Mesodermal cell (in vitro differentiated cells): Measurements from ENCODE around the gene SH3GL2.

ENCODE experiments used
- H3K27ac ChIP-seq: 2 replicates; pipeline ENCODE4 v1.7.0; 2013; ENCODE audit warnings: mild to moderate bottlenecking, low read depth, low read length, moderate library complexity; ENCODE audit not compliant: severe bottlenecking
- H3K36me3 ChIP-seq: 2 replicates; pipeline ENCODE4 v1.7.1; 2013; ENCODE audit warnings: mild to moderate bottlenecking, low read length, moderate library complexity; ENCODE audit not compliant: control insufficient read depth, insufficient read depth
- H3K4me1 ChIP-seq: one replicate; pipeline ENCODE4 v1.7.1; 2013; ENCODE audit warnings: mild to moderate bottlenecking, low read length; ENCODE audit not compliant: insufficient read depth, control insufficient read depth, poor library complexity, severe bottlenecking
- H3K4me3 ChIP-seq: 2 replicates; pipeline ENCODE4 v1.7.0; 2013; ENCODE audit warnings: low read length, control low read depth, mild to moderate bottlenecking; ENCODE audit not compliant: insufficient read depth, poor library complexity, severe bottlenecking; ENCODE audit errors: extremely low read depth
- H3K9me3 ChIP-seq: 2 replicates; pipeline ENCODE4 v1.7.1; 2013; ENCODE audit warnings: mild to moderate bottlenecking, low read length, moderate library complexity; ENCODE audit not compliant: control insufficient read depth
- WGBS, 2 experiments: methylation state at CpG; one replicate each; pipeline ENCODE4 v1.1.5; 2013; ENCODE audit warnings: missing lambda C conversion rate in 2 of 2; ENCODE audit not compliant: insufficient coverage in 2 of 2; 5-methylcytosine and 5-hydroxymethylcytosine counted together

Gene SH3GL2

DNA sequence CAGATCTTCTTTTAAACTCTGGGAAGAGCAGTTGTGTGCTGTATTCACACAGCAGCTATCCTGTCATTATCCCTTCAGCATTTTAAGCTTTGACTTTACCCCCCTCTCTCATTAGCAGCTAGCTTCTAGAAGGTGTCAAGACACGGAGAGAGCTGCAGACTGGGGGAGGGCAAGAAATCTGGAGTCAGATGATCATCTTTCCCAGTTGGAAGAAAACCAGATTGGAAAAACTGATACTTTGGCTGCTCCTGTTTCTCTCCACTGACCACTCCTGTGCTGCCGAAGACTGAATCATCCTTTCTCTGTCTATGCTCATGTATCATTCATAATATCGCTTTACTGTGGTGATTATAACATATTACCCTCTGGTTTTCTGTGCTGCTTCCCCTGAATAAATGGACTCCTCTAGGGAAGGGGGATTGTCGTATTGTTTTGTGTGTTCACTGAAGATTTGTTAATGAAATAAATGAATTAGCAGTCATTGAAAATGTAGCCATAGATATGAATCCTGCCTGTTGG lies 75.1 kb downstream of the SH3GL2 start:
- no peaks in the 10 kb centered on the region for H3K36me3 ChIP-seq
- H3K27ac ChIP-seq = no peak overlapping the region
- WGBS, 2 experiments = 88% methylated on average over 1 of the region's 4 CpGs; no CpG with 5 or more reads in 1 of the 2 experiments
- H3K9me3 ChIP-seq = no peaks in the 10 kb centered on the region
- H3K4me1 ChIP-seq = no peaks in the 10 kb centered on the region
- H3K4me3 ChIP-seq = no peak overlapping the region

DNA sequence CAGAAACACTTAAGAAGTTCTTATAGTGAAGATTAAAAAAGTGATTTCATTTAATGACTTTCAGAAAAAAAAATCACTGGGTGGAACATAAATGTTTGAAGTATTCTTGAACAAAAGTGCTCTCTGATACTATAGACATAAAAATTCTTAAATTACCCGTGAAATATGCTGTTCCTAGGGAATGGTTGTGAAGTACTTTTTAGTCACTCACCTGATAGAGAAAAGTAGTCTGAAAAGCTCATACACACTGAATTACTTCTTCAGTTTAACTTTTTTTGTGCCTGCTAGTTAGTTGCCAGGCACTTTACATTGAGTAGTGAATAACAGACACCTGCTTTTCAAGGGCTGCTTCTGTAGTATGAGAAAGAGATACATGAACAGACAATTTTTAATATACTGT lies 78.0 kb downstream of the SH3GL2 start:
- H3K27ac ChIP-seq = no peak overlapping the region
- no peaks in the 10 kb centered on the region for H3K4me1 ChIP-seq
- no peaks in the 10 kb centered on the region for H3K36me3 ChIP-seq
- H3K4me3 ChIP-seq = no peak overlapping the region
- WGBS, 2 experiments = no CpG with 5 or more reads among the region's 1 CpG
- no peaks in the 10 kb centered on the region for H3K9me3 ChIP-seq

DNA sequence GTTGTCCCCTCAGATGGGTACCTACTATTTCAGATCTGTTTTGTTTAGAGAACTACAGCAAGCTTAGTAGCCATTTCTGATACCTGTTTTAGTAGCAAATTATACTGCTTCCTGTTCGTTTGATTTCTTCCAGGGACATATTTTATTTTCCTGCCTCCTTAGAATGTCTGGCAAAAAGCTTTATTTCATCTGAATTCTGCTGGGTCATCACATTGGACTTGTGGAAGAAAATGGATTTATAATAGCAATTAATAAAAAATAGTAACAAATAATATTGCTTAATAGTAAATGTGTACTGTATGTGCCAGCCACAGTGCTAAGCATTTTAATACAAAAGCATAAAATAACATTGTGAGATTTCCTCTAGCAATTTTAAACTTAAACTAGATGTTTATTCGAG lies 79.4 kb downstream of the SH3GL2 start:
- Histone ChIP-seq H3K4me1 (no peaks in the 10 kb centered on the region), H3K9me3 (no peaks in the 10 kb centered on the region), H3K4me3 (no peak overlapping the region), H3K36me3 (no peaks in the 10 kb centered on the region), H3K27ac (no peak overlapping the region)
- 80% methylated on average over 1 of the region's 2 CpGs; no CpG with 5 or more reads in 1 of the 2 experiments for WGBS, 2 experiments

DNA sequence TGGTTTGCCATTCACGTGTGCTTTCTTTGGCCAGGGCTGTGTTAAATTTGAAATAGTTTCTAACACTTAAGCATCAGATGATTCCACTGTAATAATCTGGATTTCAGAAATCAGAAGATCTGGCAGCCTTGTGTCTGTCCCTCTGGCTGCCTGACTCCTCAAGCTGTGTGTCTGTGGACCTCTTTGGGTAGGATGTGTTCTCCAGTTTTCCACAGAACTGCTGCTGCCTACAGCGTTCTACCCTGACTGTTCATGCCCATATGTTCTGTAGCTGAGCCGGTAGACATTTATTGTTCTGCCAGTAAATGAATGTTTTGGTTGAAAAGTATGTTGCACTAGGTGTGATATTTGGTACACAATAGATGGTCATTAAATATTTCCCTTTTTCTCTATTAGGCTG lies 81.3 kb downstream of the SH3GL2 start:
- 100% methylated on average over 2 of the region's 3 CpGs; no CpG with 5 or more reads in 1 of the 2 experiments for WGBS, 2 experiments

DNA sequence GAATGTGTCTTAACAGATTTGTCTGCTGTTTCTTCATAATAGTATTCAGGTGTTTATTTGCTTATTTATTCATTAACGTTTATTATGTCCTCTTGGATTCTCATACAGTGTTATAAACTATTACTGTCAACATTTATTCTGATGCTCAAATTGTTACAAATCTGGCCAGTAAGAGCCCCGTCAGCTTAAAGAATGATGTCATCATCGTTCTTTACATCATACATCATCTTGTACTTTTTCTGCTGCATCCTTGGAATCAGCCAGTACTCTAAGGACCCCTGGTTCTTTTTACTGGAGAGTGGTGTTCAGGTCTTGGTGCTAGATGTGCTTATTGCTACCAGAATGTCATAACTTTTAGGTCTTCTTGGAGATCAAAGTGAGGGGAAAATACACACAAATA lies 86.6 kb downstream of the SH3GL2 start:
- Histone ChIP-seq H3K36me3 (no peaks in the 10 kb centered on the region), H3K27ac (no peak overlapping the region), H3K9me3 (no peaks in the 10 kb centered on the region), H3K4me3 (no peak overlapping the region), H3K4me1 (no peaks in the 10 kb centered on the region)
- 100% methylated on average over 1 of the region's 3 CpGs; no CpG with 5 or more reads in 1 of the 2 experiments for WGBS, 2 experiments

More for the DNA sequence above, 81.3 kb downstream of the SH3GL2 start:
- Histone ChIP-seq H3K9me3 (no peaks in the 10 kb centered on the region), H3K4me1 (no peaks in the 10 kb centered on the region), H3K4me3 (no peak overlapping the region), H3K27ac (no peak overlapping the region), H3K36me3 (no peaks in the 10 kb centered on the region)

DNA sequence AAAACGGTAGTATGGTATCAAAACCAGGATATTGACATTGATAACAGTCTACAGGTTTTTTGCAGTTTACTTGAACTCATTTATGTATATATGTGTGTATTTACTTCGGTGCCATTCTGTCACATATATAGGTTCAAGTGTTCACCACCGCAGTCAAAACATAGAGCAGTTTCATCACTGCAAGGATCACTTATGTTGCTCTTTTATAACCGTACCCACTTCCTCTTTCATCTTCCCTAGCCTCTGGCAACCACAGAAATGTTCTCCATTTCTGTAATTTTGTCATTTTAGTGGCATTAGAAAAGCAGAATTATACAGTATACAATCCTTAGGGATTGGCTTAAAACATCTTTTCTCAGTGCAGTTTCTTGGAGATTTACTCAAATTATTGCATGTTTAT lies 90.3 kb downstream of the SH3GL2 start:
- WGBS, 2 experiments = 50% methylated on average over 1 of the region's 4 CpGs; no CpG with 5 or more reads in 1 of the 2 experiments
- no peak overlapping the region for H3K27ac ChIP-seq
- no peaks in the 10 kb centered on the region for H3K4me1 ChIP-seq
- H3K36me3 ChIP-seq = no peaks in the 10 kb centered on the region
- no peak overlapping the region for H3K4me3 ChIP-seq
- H3K9me3 ChIP-seq = no peaks in the 10 kb centered on the region

DNA sequence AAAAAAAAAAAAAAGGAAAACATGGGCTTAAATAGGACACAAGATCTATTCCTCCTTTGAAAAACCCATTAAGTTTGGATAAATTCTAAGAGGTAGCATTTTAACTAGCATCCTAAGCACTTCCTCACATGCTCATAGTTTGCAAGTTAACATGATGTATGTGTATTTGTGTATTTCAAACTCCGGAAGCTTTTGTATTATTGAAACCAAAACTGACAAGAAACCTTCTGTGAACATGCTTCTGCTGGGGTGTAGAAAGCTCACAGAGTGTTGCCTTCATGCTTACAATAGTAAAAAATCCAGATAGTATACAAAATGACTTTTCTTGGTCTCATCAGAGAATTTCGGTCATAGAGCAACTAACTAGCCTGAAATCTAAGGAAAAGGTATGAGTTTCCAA lies 103.8 kb downstream of the SH3GL2 start:
- WGBS, 2 experiments = 100% methylated on average over 1 of the region's 2 CpGs; no CpG with 5 or more reads in 1 of the 2 experiments
- no peak overlapping the region for H3K27ac ChIP-seq
- H3K36me3 ChIP-seq = no peaks in the 10 kb centered on the region
- no peak overlapping the region for H3K4me3 ChIP-seq
- no peaks in the 10 kb centered on the region for H3K9me3 ChIP-seq
- no peaks in the 10 kb centered on the region for H3K4me1 ChIP-seq

DNA sequence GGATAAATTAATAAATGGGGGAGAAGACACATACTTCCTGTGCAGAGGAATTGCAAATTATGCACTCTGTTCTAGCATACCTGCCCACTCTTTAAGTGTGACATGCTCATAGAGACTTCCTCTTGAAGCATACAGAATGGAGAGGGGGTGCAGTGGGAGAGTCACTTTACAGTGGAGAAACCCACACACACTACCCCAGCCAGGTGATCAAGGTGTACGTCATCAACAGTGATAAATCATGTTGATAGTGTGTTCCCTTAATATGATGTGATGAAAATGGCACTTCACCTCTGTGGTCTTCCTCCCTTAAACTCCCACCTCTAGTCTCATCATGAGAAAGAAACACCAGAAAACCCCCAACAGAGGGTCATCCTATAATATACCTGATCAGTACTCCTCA lies 110.0 kb downstream of the SH3GL2 start:
- Histone ChIP-seq H3K9me3 (no peaks in the 10 kb centered on the region), H3K4me3 (no peak overlapping the region), H3K27ac (no peak overlapping the region), H3K4me1 (no peaks in the 10 kb centered on the region), H3K36me3 (no peaks in the 10 kb centered on the region)
- no CpG with 5 or more reads among the region's 1 CpG for WGBS, 2 experiments

DNA sequence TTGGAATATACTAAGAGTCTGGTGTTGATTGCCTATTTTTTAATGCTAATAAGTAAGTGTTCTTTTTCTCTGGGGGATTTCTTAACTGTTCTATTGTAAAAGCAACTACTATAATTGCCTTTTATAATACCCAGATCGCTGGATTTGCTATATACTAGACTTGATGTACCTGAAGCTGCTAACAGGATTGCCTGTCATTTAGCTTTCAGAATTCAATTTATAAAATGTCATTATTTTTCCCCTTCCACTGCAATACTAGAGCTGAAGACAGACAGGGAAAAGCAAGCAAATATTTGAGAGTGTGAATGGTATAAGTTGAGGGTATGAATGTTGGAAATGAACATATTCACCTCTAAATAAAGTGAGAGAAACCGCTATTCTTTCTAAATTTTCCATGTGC lies 115.5 kb downstream of the SH3GL2 start:
- Histone ChIP-seq H3K36me3 (no peaks in the 10 kb centered on the region), H3K27ac (no peak overlapping the region), H3K4me3 (no peak overlapping the region), H3K9me3 (no peaks in the 10 kb centered on the region), H3K4me1 (no peaks in the 10 kb centered on the region)
- WGBS, 2 experiments = 100% methylated on average over 1 of the region's 2 CpGs; no CpG with 5 or more reads in 1 of the 2 experiments

DNA sequence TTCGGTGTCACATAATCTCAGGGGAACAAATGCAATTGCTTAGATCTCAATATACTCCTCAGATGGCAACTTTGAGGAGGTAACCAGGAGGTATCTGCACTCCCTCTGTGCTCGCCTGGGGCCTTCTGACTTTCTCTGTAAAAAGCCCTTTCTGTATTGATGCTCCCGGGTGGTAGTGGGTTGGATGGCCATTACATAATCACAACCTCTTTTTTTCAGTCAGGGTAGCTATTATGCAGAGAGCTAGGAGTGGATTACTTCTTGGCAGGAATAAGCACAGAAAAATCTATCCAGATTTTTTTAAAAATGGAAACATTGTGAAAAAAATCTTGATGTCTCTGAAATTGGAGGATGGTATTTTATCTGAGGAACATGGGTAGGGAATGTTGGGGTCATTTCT lies 116.6 kb downstream of the SH3GL2 start:
- no CpG with 5 or more reads among the region's 3 CpGs for WGBS, 2 experiments
- no peak overlapping the region for H3K27ac ChIP-seq
- H3K4me3 ChIP-seq = no peak overlapping the region
- no peaks in the 10 kb centered on the region for H3K4me1 ChIP-seq
- no peaks in the 10 kb centered on the region for H3K36me3 ChIP-seq
- no peaks in the 10 kb centered on the region for H3K9me3 ChIP-seq

DNA sequence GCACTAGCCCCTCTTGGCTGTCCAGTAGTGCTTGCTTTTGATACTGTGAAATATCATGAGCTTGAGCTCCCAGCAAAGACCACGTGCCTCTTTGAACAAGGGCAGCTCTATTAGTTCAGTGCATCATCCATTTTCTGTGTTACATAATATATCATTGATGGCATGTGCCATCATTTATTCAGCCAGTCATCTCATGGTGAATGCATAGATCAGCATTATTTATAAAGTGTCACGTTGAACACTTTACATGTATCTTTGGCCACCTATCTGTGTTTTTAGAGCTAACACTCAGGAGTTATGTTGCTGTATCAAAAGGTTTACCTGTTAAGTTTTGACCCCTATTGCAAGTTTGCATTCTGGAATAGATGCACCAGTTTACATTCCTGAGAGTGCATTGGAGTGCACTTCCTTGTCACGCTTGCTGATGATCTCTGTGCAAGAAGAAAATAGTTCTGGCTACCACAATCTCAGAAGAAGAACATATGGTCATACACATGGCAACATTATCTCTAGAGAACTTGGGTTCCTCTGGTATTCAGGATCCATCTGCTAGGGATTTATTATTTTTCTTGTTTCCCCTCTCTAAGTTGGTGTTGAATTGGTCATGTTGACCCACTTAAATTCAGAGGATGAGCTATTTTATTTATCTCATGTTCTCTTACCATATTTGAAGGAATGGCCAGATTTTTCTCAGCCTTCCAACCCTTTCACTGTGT lies 120.9 kb downstream of the SH3GL2 start:
- no peak overlapping the region for H3K27ac ChIP-seq

More for the DNA sequence above, 120.9 kb downstream of the SH3GL2 start:
- Histone ChIP-seq H3K9me3 (no peaks in the 10 kb centered on the region), H3K4me3 (no peak overlapping the region), H3K4me1 (no peaks in the 10 kb centered on the region), H3K36me3 (no peaks in the 10 kb centered on the region)
- 50 to 82% methylated on average over 1 to 2 of the region's 3 CpGs for WGBS, 2 experiments
